T47D (cell line): ENCODE measurements around the gene TRIM44.
"Not testable (repeated sequence)": the region's sequence is repeated elsewhere in the genome, so short reads cannot be mapped to it uniquely, and the experiment has no call there.

Source experiments
- DNase-seq, 2 experiments: peaks; one replicate each; pipeline versions ENCODE4 v3.0.0 to v3.0.0-alpha.2; 2011 to 2012; ENCODE audit warnings: low read depth in 1 of 2, low spot score in 1 of 2
- JUND ChIP-seq: IDR thresholded peaks from 2 replicates; pipeline ENCODE4 v1.6.1; 2012; ENCODE audit warnings: low read depth
- in situ Hi-C: cut with HindIII; loops from 2 replicates; pipeline ENCODE4 v1.10.0; 2016; ENCODE audit warnings: low sequenced_read_pairs, low pct_unique_long_range_greater_than_20kb

TRIM44 gene

GRCh38 chr11:35641964-35642363 lies 20.6 kb upstream of the TRIM44 start:
- DNase-seq: no peak
- in situ Hi-C loops: no loop called here
- no peak for TF ChIP-seq JUND

GRCh38 chr11:35647421-35648093 lies 15.0 kb upstream of the TRIM44 start:
- peak in 1 of 2 experiments; percentile 81 for DNase-seq
- TF ChIP-seq JUND: no peak
- in situ Hi-C loops: no loop called here

- DNase-seq: no peak
- in situ Hi-C loops: no loop called here
Observed at GRCh38 chr11:35650006-35650405, 12.6 kb upstream of the TRIM44 start.

GRCh38 chr11:35650467-35650866 lies 12.1 kb upstream of the TRIM44 start:
- in situ Hi-C loops: no loop called here
- TF ChIP-seq JUND: no peak
- no peak for DNase-seq

More at GRCh38 chr11:35650006-35650405, 12.6 kb upstream of the TRIM44 start:
- no peak for TF ChIP-seq JUND

- in situ Hi-C loops: no loop called here
- TF ChIP-seq JUND: no peak
- DNase-seq: no peak
Observed at GRCh38 chr11:35651263-35651662, 11.3 kb upstream of the TRIM44 start.

GRCh38 chr11:35652786-35653185 lies 9.8 kb upstream of the TRIM44 start:
- DNase-seq, in situ Hi-C loops: not testable (repeated sequence)

GRCh38 chr11:35654711-35655110 lies 7.9 kb upstream of the TRIM44 start:
- no peak for DNase-seq
- no peak for TF ChIP-seq JUND
- in situ Hi-C loops: no loop called here

GRCh38 chr11:35655254-35655653 lies 7.3 kb upstream of the TRIM44 start:
- TF ChIP-seq JUND: no peak
- in situ Hi-C loops: no loop called here
- DNase-seq: no peak

GRCh38 chr11:35655856-35656255 lies 6.7 kb upstream of the TRIM44 start:
- no peak for TF ChIP-seq JUND
- DNase-seq: no peak
- in situ Hi-C loops: no loop called here

- no peak for DNase-seq
- in situ Hi-C loops: no loop called here
- no peak for TF ChIP-seq JUND
Observed at GRCh38 chr11:35658020-35658948, 4.3 kb upstream of the TRIM44 start.

- no peak for DNase-seq
- TF ChIP-seq JUND: 0 out of 2 replicates have a peak, but pooled peaks have one; percentile 3
- in situ Hi-C loops: no loop called here
Observed at GRCh38 chr11:35661534-35661933, 1.0 kb upstream of the TRIM44 start.

GRCh38 chr11:35662061-35662648 lies 420 bp upstream of the TRIM44 start:
- no peak for TF ChIP-seq JUND
- in situ Hi-C loops: no loop called here
- DNase-seq: peak; percentile 75 to 97

- no peak for DNase-seq
- in situ Hi-C loops: no loop called here
Observed at GRCh38 chr11:35663408-35663702, 780 bp downstream of the TRIM44 start.

More at GRCh38 chr11:35663408-35663702, 780 bp downstream of the TRIM44 start:
- no peak for TF ChIP-seq JUND
